Measurements from ENCODE around the gene IFT22. TPM values are rescaled to one million over a fixed set of nuclear protein-coding genes. Genes with fewer than 3 reads are reported as not detected.
"Not testable (repeated sequence)": the region's sequence is repeated elsewhere in the genome, so short reads cannot be mapped to it uniquely, and the experiment has no call there.

Gene IFT22
- polyA plus RNA-seq, 3 donors = 0.59 to 1.5 (median 0.87) TPM

- H3K27ac Mint-ChIP-seq; H3K36me3 ChIP-seq (replicated peaks in 1 of 2; ENCODE audit: control insufficient read depth in 1 of 2, insufficient read depth in 2 of 2, low read length in 2 of 2); H4K20me1 ChIP-seq (ENCODE audit: insufficient read depth, low read length); H3K4me3 Mint-ChIP-seq; H3K9me3 Mint-ChIP-seq; intact Hi-C loops (cut with micrococcal nuclease); H3K4me2 ChIP-seq (replicated peaks; ENCODE audit: extremely low read depth, low read length, poor library complexity, severe bottlenecking); H3K27me3 ChIP-seq (ENCODE audit: control insufficient read depth in 2 of 2, insufficient read depth in 2 of 2, low read length in 2 of 2); H3K9me3 ChIP-seq (replicated peaks in 1 of 2; ENCODE audit: control insufficient read depth in 1 of 2, insufficient read depth in 1 of 2, low read length in 2 of 2); DNase-seq; H3K9ac ChIP-seq (ENCODE audit: insufficient read depth, low read length, poor library complexity, severe bottlenecking); H3K4me1 Mint-ChIP-seq; H3K27ac ChIP-seq (ENCODE audit: low read depth in 1 of 2, low read length in 2 of 2); H3K4me3 ChIP-seq (replicated peaks in 1 of 3; ENCODE audit: low read depth in 2 of 3, low read length in 3 of 3); H3K4me1 ChIP-seq (ENCODE audit: control insufficient read depth in 1 of 2, insufficient read depth in 2 of 2, low read length in 2 of 2); H3K79me2 ChIP-seq (ENCODE audit: insufficient read depth, low read length); H3K36me3 Mint-ChIP-seq; H2AFZ ChIP-seq (ENCODE audit: insufficient read depth, low read depth, low read length, poor library complexity, severe bottlenecking): not testable (repeated sequence)
- H3K27me3 Mint-ChIP-seq (ENCODE audit: low read depth in 3 of 3) = peaks cover 7 to 28% (median 13%) of the 10 kb centered on the region in 3 donors
- 95% methylated on average over 14 of the region's 32 CpGs for WGBS (ENCODE audit: insufficient coverage)
Observed at GRCh38 chr7:101348456-101349067, 26.9 kb upstream of the IFT22 start.

DNA sequence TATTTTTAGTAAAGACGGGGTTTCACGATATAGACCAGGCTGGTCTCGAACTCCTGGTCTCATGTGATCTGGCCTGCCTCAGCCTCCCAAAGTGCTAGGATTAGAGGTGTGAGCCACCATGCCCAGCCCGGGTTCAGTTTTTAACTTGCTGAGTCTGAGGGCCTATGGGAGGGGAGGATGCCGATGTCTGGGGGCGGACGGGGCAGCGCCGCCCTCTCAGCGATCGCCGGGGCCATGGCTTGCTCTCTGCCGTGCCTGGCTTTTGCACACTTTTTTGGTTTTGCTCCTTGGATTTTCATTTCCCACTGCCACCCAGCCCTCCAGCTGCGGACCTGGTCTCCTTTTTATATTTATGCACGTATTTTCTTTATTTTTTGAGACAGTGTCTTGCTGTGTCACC, 25.9 kb upstream of the IFT22 start:
- H3K36me3 ChIP-seq (replicated peaks in 1 of 2; ENCODE audit: control insufficient read depth in 1 of 2, insufficient read depth in 2 of 2, low read length in 2 of 2) = no peaks in the 10 kb centered on the region
- no peak overlapping the region for H3K27ac ChIP-seq (ENCODE audit: low read depth in 1 of 2, low read length in 2 of 2)
- no peak overlapping the region for H3K4me3 ChIP-seq (replicated peaks in 1 of 3; ENCODE audit: low read depth in 2 of 3, low read length in 3 of 3)
- Mint-ChIP-seq H3K36me3 (no peaks in the 10 kb centered on the region), H3K9me3 (no peaks in the 10 kb centered on the region), H3K27me3 (ENCODE audit: low read depth in 3 of 3) (peaks cover 7 to 25% (median 13%) of the 10 kb centered on the region in 3 donors), H3K27ac (no peak overlapping the region), H3K4me1 (no peaks in the 10 kb centered on the region), H3K4me3 (no peak overlapping the region)
- H4K20me1 ChIP-seq (ENCODE audit: insufficient read depth, low read length) = no peaks in the 10 kb centered on the region
- peaks cover 0 to 2% of the 10 kb centered on the region in 2 donors for H3K27me3 ChIP-seq (ENCODE audit: control insufficient read depth in 2 of 2, insufficient read depth in 2 of 2, low read length in 2 of 2)
- intact Hi-C loops (cut with micrococcal nuclease) = no loop called here
- H3K4me1 ChIP-seq (ENCODE audit: control insufficient read depth in 1 of 2, insufficient read depth in 2 of 2, low read length in 2 of 2) = no peaks in the 10 kb centered on the region
- H2AFZ ChIP-seq (ENCODE audit: insufficient read depth, low read depth, low read length, poor library complexity, severe bottlenecking) = no peak overlapping the region
- no peak overlapping the region for H3K4me2 ChIP-seq (replicated peaks; ENCODE audit: extremely low read depth, low read length, poor library complexity, severe bottlenecking)
- TF ChIP-seq, protein P1, sequence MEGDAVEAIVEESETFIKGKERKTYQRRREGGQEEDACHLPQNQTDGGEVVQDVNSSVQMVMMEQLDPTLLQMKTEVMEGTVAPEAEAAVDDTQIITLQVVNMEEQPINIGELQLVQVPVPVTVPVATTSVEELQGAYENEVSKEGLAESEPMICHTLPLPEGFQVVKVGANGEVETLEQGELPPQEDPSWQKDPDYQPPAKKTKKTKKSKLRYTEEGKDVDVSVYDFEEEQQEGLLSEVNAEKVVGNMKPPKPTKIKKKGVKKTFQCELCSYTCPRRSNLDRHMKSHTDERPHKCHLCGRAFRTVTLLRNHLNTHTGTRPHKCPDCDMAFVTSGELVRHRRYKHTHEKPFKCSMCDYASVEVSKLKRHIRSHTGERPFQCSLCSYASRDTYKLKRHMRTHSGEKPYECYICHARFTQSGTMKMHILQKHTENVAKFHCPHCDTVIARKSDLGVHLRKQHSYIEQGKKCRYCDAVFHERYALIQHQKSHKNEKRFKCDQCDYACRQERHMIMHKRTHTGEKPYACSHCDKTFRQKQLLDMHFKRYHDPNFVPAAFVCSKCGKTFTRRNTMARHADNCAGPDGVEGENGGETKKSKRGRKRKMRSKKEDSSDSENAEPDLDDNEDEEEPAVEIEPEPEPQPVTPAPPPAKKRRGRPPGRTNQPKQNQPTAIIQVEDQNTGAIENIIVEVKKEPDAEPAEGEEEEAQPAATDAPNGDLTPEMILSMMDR (IDR thresholded peaks at IDR 0.05) = no peak
- H3K9me3 ChIP-seq (replicated peaks in 1 of 2; ENCODE audit: control insufficient read depth in 1 of 2, insufficient read depth in 1 of 2, low read length in 2 of 2) = no peaks in the 10 kb centered on the region
- H3K9ac ChIP-seq (ENCODE audit: insufficient read depth, low read length, poor library complexity, severe bottlenecking) = no peak overlapping the region
- WGBS (ENCODE audit: insufficient coverage) = 96% methylated on average over 10 of the region's 15 CpGs
- no peaks in the 10 kb centered on the region for H3K79me2 ChIP-seq (ENCODE audit: insufficient read depth, low read length)
- DNase-seq = no peak
